ENCODE results near the gene TNS4.

GRCh38 chr17:40518401-40519088, 17.1 kb upstream of the TNS4 start:
- TF ChIP-seq, protein P1, sequence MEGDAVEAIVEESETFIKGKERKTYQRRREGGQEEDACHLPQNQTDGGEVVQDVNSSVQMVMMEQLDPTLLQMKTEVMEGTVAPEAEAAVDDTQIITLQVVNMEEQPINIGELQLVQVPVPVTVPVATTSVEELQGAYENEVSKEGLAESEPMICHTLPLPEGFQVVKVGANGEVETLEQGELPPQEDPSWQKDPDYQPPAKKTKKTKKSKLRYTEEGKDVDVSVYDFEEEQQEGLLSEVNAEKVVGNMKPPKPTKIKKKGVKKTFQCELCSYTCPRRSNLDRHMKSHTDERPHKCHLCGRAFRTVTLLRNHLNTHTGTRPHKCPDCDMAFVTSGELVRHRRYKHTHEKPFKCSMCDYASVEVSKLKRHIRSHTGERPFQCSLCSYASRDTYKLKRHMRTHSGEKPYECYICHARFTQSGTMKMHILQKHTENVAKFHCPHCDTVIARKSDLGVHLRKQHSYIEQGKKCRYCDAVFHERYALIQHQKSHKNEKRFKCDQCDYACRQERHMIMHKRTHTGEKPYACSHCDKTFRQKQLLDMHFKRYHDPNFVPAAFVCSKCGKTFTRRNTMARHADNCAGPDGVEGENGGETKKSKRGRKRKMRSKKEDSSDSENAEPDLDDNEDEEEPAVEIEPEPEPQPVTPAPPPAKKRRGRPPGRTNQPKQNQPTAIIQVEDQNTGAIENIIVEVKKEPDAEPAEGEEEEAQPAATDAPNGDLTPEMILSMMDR (conservative IDR thresholded peaks at IDR 0.05; ENCODE audit: low read depth, low read length): no peak
- TF ChIP-seq MXI1 (IDR thresholded peaks at IDR 0.05; ENCODE audit: borderline replicate concordance, low read depth, low read length) (no peak), MAZ (IDR thresholded peaks at IDR 0.05; ENCODE audit: borderline replicate concordance, low read depth, low read length) (no peak), RFX5 (IDR thresholded peaks at IDR 0.05; ENCODE audit: low read depth, low read length) (no peak), USF2 (IDR thresholded peaks at IDR 0.05; ENCODE audit: low read depth, low read length) (no peak), RCOR1 (IDR thresholded peaks at IDR 0.05; ENCODE audit: insufficient replicate concordance, low read length) (no peak), POLR2A (IDR thresholded peaks at IDR 0.05; ENCODE audit: low read depth, low read length) (no peak), RAD21 (IDR thresholded peaks at IDR 0.05; ENCODE audit: low read length) (no peak), SMC3 (IDR thresholded peaks at IDR 0.05; ENCODE audit: low read depth, low read length) (no peak), MAFK (IDR thresholded peaks at IDR 0.05; ENCODE audit: low read depth, low read length) (no peak), FOS (IDR thresholded peaks at IDR 0.05; ENCODE audit: low read depth, low read length) (no peak)
